ENCODE measurements around the gene INTS14.

INTS14 gene

DNA sequence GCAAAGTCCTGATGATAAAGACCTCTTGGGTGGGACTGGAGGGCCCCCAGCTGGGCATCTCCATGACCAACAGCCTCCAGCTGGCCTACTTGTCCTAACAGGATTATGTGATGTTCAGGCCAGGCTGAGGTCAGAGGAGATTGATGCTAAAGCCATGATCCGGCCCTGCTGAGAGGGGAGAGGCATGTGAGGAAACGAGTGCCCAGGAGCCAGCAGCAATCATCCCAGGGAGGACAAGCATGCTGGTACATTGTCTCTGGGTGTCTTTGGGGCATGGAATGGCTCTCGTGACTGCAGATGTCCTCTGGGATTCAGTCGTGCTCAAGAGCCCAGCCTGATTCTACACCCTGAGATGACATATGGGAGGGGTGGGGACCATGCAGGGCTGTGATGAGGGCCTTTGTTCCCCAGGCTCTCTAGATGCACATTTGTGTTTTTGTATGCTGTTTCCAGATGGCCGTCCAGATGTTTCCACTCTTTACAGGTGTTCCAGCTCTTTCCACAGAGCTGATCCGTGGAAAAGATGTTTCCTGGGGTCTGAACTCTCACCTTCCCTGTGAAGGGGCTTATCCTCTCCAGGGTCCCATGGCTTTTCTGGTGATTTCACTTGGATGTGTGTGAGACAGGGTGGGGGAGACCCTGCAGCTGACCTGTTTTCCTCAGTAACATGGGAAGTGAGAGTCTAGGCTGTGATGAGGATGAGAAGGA, 31.0 kb upstream of the INTS14 start:
- DNase-seq (ENCODE audit: low spot score in 2 of 2) (no peak), ATAC-seq (ENCODE audit: low read depth) (no peak)
- Mint-ChIP-seq H3K4me3 (no peak overlapping the region), H3K9me3 (no peaks in the 10 kb centered on the region), H3K4me1 (peaks cover 7% of the 10 kb centered on the region), H3K27ac (peak overlapping the region; percentile 32), H3K27me3 (no peaks in the 10 kb centered on the region), H3K36me3 (peaks cover 1% of the 10 kb centered on the region)

DNA sequence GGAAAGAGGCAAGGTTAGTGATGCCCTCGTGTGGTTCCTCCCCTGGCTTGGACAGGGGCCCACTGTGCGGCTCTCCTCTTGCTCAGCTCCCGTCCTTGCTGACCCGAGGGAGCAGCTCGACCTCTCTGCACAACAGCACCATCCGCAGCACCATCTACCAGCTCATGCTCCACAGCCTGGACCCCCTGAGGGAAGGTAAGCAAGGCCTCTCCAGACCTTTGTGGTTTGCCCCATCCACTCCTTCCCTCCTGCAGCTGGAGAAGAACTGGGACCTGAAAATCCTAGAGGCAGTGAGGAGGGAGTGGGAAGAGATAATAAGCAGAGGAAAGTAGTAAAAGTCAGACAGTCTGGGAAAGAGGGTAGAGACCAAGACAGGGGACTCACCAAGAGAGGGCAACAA, 28.6 kb upstream of the INTS14 start:
- Mint-ChIP-seq H3K9me3 (no peaks in the 10 kb centered on the region), H3K4me1 (peaks cover 7% of the 10 kb centered on the region), H3K27me3 (no peaks in the 10 kb centered on the region), H3K4me3 (no peak overlapping the region), H3K36me3 (no peaks in the 10 kb centered on the region), H3K27ac (no peak overlapping the region)
- ATAC-seq (ENCODE audit: low read depth) = no peak
- no peak for DNase-seq (ENCODE audit: low spot score in 2 of 2)

DNA sequence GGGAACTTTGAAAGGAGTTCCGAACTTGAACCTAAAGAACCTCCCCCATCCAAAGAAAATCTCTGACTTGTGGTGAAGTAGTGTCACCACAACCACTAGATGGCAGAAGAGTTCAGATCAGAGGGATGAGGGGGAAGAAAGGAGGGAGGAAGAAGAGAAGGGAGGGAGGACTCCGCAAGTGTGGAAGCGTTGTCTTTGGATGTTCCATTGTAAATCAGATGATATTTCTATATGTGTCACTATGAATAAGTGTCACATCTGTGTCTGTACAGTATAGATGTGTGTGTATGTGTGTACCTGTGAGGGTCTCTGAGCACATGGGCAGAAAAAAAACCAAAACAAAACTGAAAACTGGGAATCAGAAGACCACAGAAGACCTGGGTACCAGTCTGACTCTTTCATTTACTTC, 27.8 kb upstream of the INTS14 start:
- ATAC-seq (ENCODE audit: low read depth) = peak; percentile 90

DNA sequence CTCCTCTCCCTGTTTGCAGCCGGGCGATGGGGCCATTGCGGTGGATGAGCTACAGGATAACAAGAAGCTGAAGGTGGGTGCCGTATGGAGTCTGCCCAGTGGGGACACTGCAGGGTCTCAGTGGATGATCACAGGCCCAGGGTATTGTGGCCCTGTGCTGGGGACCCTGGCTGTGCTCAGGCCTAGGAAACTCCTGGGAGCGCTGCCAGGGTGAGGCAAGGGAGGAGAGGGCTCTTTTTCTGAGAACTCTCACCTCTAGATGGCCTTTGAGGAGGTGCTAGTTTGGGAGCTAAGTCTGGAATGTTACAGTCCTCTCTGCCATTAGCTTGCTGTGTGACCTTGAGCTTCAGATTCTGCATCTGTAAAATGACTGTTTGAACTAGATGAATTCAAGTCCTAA, 27.2 kb upstream of the INTS14 start:
- H3K4me3 Mint-ChIP-seq = no peak overlapping the region
- H3K27ac Mint-ChIP-seq = no peak overlapping the region
- H3K27me3 Mint-ChIP-seq = no peaks in the 10 kb centered on the region
- no peak for DNase-seq (ENCODE audit: low spot score in 2 of 2)
- no peaks in the 10 kb centered on the region for H3K9me3 Mint-ChIP-seq
- ATAC-seq (ENCODE audit: low read depth) = no peak
- H3K4me1 Mint-ChIP-seq = peaks cover 7% of the 10 kb centered on the region
- H3K36me3 Mint-ChIP-seq = no peaks in the 10 kb centered on the region

More for the DNA sequence above, 27.8 kb upstream of the INTS14 start:
- H3K4me3 Mint-ChIP-seq = no peak overlapping the region
- no peaks in the 10 kb centered on the region for H3K27me3 Mint-ChIP-seq
- no peaks in the 10 kb centered on the region for H3K9me3 Mint-ChIP-seq
- no peak overlapping the region for H3K27ac Mint-ChIP-seq
- no peaks in the 10 kb centered on the region for H3K36me3 Mint-ChIP-seq
- H3K4me1 Mint-ChIP-seq = peaks cover 7% of the 10 kb centered on the region
- DNase-seq (ENCODE audit: low spot score in 2 of 2) = peak in 1 of 2 donors; percentile 63

DNA sequence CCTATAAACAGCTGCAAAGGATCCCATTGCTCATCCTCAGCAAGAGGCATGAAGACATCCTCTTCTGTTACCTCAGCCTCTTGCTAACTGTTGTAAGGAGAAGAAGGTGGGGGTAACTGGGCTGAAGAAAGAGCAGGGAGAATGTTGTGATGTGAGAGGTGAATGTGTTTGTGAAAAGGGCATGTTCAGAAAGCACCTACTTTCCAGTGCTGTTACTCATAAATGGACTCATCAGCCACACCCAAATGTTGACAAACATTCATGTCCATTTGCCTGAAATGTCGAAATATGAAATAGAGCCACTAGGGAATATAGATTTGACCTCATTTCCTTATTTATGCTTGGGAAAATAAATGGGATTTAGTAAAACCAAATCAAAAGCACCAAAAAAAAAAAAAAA, 23.4 kb upstream of the INTS14 start:
- Mint-ChIP-seq H3K9me3 (no peaks in the 10 kb centered on the region), H3K36me3 (peaks cover 3% of the 10 kb centered on the region), H3K27ac (no peak overlapping the region), H3K4me1 (peaks cover 19% of the 10 kb centered on the region), H3K27me3 (peaks cover 2% of the 10 kb centered on the region), H3K4me3 (no peak overlapping the region)
- ATAC-seq (ENCODE audit: low read depth) (no peak), DNase-seq (ENCODE audit: low spot score in 2 of 2) (no peak)

DNA sequence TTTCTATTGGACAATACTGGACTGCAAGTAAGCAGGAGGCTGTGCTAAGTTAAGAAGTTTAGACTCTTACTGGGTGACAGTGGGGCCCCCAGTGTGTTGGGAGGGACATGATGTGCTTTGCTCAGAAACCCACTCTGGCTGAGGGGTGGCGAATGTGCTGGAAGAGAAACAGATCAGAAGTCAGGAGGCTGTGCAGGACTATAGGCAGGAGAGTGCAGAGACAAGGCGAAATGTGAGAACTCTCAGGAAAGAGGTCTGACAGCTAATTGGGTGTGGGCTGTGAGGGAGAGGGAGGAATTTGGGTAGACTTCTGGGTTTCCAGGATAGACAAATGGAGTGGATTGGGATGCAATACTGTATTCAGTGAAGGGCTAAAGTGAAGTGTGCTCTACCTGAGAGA, 22.8 kb upstream of the INTS14 start:
- Mint-ChIP-seq H3K4me3 (no peak overlapping the region), H3K4me1 (peaks cover 16% of the 10 kb centered on the region), H3K27ac (no peak overlapping the region), H3K36me3 (peaks cover 3% of the 10 kb centered on the region), H3K9me3 (no peaks in the 10 kb centered on the region), H3K27me3 (peaks cover 2% of the 10 kb centered on the region)
- no peak for DNase-seq (ENCODE audit: low spot score in 2 of 2)
- no peak for ATAC-seq (ENCODE audit: low read depth)

DNA sequence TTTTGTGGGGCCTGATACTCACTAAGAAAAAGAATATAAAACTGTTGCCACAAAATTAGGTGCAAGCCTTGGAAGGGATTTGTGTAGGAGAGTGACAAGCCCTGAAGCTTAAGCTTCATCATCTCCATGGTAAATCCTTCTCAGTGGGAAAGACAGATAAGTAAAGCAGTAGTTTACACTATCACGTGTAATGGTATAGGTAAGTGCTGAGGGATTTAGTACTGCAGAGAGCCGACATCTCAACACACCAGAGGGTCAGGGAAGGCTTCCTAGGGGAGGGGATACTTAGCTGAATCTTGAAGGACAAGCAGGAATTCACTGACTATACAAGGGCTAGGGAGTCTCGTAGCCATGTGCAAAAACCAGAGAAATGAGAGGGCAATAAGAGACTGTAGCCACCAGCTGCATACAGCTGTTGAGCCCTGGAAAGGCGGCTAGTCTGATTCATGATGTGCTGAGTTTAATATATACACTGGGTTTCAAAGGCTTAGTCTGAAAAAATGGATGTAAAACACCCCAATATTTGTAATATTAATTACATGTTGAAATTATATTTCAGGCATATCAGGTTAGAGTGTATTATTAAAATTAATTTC, 21.9 kb upstream of the INTS14 start:
- Mint-ChIP-seq H3K27me3 (peaks cover 2% of the 10 kb centered on the region), H3K4me1 (peaks cover 12% of the 10 kb centered on the region), H3K36me3 (peaks cover 3% of the 10 kb centered on the region), H3K9me3 (no peaks in the 10 kb centered on the region), H3K27ac (no peak overlapping the region), H3K4me3 (no peak overlapping the region)
- DNase-seq (ENCODE audit: low spot score in 2 of 2) (no peak), ATAC-seq (ENCODE audit: low read depth) (no peak)

DNA sequence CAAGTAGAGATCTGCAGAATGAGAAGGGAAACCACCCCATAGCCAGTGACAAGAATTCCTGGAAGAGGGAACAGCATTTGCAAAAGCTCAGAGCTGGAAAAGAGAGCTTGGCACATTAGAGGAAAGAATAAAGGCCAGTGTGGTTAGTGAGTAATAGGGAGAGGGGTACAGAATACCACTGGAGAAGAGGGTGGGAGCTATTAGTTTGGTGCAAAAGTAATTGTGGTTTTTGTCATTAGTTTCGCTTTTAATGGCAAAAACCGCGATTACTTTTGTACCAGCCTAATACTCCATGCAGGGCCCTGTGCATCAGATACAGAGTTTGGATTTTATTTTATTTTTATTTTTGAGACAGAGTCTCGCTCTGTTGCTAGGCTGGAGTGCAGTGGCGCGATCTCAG, 20.6 kb upstream of the INTS14 start:
- H3K36me3 Mint-ChIP-seq = peaks cover 7% of the 10 kb centered on the region
- peak overlapping the region; percentile 68 for H3K4me3 Mint-ChIP-seq
- DNase-seq (ENCODE audit: low spot score in 2 of 2) (no peak), ATAC-seq (ENCODE audit: low read depth) (peak; percentile 29)
- H3K9me3 Mint-ChIP-seq = no peaks in the 10 kb centered on the region
- peaks cover 2% of the 10 kb centered on the region for H3K27me3 Mint-ChIP-seq
- no peak overlapping the region for H3K27ac Mint-ChIP-seq
- H3K4me1 Mint-ChIP-seq = peaks cover 12% of the 10 kb centered on the region

DNA sequence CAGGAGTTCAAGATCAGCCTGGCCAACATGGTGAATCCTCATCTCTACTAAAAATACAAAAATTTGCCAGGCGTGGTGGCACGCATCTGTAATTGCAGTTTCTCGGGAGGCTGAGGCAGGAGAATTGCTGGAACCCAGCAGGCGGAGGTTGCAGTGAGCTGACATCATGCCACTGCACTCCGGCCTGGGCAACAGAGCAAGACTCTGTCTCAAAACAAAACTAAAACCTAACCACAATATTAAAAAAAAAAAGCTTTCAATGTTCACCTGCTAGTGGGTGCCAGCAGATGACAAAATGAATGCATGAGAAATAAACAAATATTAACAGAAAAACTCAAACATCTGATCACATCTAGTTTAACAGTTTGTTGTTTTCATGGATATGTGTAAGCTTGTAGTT, 19.8 kb upstream of the INTS14 start:
- DNase-seq (ENCODE audit: low spot score in 2 of 2) = no peak
- Mint-ChIP-seq H3K27ac (no peak overlapping the region), H3K36me3 (peaks cover 12% of the 10 kb centered on the region), H3K27me3 (peaks cover 2% of the 10 kb centered on the region), H3K4me1 (peaks cover 12% of the 10 kb centered on the region), H3K9me3 (no peaks in the 10 kb centered on the region), H3K4me3 (no peak overlapping the region)
- ATAC-seq (ENCODE audit: low read depth) = peak; percentile 82

DNA sequence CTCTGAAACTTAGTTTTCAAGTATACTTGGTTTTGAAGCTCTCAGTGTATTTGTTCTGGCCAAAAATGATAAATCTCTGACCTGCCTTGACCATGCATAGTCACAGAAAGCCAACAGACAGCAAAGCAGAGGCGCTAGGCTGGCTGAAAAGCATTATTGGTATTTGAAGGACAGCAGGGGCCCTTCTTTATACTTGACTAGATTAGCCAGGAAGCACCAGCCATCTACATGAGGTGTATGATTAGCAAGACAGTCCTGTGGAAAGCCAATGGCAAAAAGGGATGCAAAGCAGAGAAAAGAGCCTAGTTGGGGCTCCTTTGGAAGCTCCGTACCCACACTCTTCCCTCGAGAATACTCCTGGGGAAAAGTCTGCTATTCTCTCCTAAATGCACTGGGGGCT, 18.6 kb upstream of the INTS14 start:
- DNase-seq (ENCODE audit: low spot score in 2 of 2) = no peak
- Mint-ChIP-seq H3K27me3 (peaks cover 2% of the 10 kb centered on the region), H3K9me3 (no peaks in the 10 kb centered on the region), H3K36me3 (peaks cover 19% of the 10 kb centered on the region), H3K4me3 (no peak overlapping the region), H3K4me1 (peaks cover 12% of the 10 kb centered on the region), H3K27ac (no peak overlapping the region)
- ATAC-seq (ENCODE audit: low read depth) = no peak

DNA sequence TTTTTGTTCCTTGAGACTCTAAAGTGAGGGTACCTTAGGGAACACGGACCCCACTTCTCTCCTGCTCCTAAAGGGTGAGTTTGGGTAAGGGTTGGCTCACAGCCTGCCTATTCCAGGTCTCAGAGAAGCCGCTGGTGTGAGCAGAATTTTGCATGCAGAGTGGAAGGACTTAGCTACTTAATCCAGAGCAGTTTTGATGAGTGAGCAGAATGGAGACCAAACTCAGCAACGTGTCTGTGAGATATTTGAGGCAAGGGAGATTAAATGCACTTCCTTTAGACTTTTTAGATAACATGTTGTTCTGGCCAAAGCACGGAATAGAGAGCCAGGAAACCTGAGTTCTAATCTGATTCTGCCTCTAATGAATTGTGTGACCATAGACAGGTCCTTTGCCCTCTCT, 15.9 kb upstream of the INTS14 start:
- no peak for ATAC-seq (ENCODE audit: low read depth)
- H3K36me3 Mint-ChIP-seq = peaks cover 22% of the 10 kb centered on the region

DNA sequence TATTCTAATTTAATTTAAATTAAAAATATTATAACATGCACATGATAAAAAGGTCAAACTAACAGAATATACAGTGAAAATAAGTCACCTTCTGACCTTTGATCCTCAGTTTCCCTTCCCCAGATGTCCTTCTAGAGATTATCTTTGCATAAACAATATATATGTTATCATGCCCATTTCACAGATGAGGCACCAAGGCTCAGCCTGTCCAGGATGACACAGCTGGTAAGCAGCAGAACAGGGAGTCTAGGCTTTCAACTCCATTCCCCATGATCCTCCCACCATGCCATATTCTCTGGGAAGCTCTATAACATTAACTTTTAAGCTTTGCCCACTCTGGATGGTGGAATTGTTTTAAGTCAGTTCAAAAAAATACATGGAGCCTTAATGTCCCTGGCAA, 12.2 kb upstream of the INTS14 start:
- DNase-seq (ENCODE audit: low spot score in 2 of 2) (no peak), ATAC-seq (ENCODE audit: low read depth) (no peak)
- no peaks in the 10 kb centered on the region for H3K9me3 Mint-ChIP-seq
- peaks cover 3% of the 10 kb centered on the region for H3K4me1 Mint-ChIP-seq
- no peak overlapping the region for H3K4me3 Mint-ChIP-seq
- H3K27me3 Mint-ChIP-seq = peaks cover 4% of the 10 kb centered on the region
- H3K27ac Mint-ChIP-seq = no peak overlapping the region
- peaks cover 26% of the 10 kb centered on the region for H3K36me3 Mint-ChIP-seq

More for the DNA sequence above, 15.9 kb upstream of the INTS14 start:
- H3K4me1 Mint-ChIP-seq = peaks cover 10% of the 10 kb centered on the region
- no peak overlapping the region for H3K27ac Mint-ChIP-seq
- no peak for DNase-seq (ENCODE audit: low spot score in 2 of 2)
- H3K27me3 Mint-ChIP-seq = peaks cover 4% of the 10 kb centered on the region
- H3K4me3 Mint-ChIP-seq = no peak overlapping the region
- H3K9me3 Mint-ChIP-seq = no peaks in the 10 kb centered on the region

DNA sequence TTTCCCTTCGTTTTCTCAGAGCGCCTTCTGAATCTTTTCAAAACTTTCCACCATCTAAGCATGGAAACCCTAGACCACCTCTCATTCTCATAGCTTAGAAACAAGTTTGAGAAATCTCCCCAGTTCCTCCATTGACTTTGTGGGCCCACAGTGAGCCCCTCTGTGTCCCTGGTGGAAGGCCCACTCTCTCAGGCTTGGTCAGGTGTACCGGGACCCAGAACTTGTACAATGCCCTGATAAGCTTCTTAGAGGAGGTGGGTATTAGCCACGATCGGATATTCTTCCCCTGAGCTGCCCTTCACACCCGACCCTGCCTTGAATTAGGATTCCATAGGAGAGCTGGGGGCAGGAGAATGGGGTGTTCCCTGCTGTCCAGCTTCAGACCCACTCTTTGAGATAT, 10.7 kb upstream of the INTS14 start, which contains the start of gene SLC24A1:
TSS of gene SLC24A1 (plus strand) at position 301 of the 400 bp plus-strand sequence. CDS start 2,143 bp downstream, outside the sequence.
- no peak for DNase-seq (ENCODE audit: low spot score in 2 of 2)
- H3K4me3 Mint-ChIP-seq = no peak within 1 kb of the TSS
- peaks cover 22% of the 10 kb centered on the region for H3K36me3 Mint-ChIP-seq
- H3K27me3 Mint-ChIP-seq = peaks cover 4% of the 10 kb centered on the region
- no peak within 1 kb of the TSS for H3K27ac Mint-ChIP-seq
- peaks cover 3% of the 10 kb centered on the region for H3K4me1 Mint-ChIP-seq
- no peaks in the 10 kb centered on the region for H3K9me3 Mint-ChIP-seq
- ATAC-seq (ENCODE audit: low read depth) = no peak

DNA sequence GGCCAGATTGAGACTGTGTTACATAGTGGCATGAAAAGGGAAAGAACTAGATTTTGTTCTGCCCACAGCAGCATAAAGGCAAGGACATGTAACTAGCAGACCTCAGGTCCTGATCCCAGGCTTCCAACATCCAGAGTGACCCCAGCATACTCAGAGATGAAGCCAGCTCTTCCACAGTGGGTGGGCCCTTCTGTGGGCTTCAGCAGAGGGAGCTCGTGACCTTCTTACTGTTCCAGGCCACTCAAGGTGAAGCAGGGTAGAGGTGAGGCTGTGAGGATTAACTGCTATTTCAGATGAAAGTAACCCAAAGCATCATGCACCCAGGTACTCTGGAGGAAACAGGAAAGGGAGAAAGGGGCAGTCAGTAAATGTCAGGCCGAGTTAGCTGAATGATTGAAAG, 9.9 kb upstream of the INTS14 start:
- no peak overlapping the region for H3K27ac Mint-ChIP-seq
- no peaks in the 10 kb centered on the region for H3K9me3 Mint-ChIP-seq
- H3K4me3 Mint-ChIP-seq = no peak overlapping the region
- peaks cover 17% of the 10 kb centered on the region for H3K36me3 Mint-ChIP-seq
- peaks cover 4% of the 10 kb centered on the region for H3K27me3 Mint-ChIP-seq
- ATAC-seq (ENCODE audit: low read depth) (no peak), DNase-seq (ENCODE audit: low spot score in 2 of 2) (no peak)
- H3K4me1 Mint-ChIP-seq = peaks cover 3% of the 10 kb centered on the region
